ENCODE data around the gene MTFMT.
"Not testable (repeated sequence)": the region's sequence is repeated elsewhere in the genome, so short reads cannot be mapped to it uniquely, and the experiment has no call there.

Gene MTFMT

DNA sequence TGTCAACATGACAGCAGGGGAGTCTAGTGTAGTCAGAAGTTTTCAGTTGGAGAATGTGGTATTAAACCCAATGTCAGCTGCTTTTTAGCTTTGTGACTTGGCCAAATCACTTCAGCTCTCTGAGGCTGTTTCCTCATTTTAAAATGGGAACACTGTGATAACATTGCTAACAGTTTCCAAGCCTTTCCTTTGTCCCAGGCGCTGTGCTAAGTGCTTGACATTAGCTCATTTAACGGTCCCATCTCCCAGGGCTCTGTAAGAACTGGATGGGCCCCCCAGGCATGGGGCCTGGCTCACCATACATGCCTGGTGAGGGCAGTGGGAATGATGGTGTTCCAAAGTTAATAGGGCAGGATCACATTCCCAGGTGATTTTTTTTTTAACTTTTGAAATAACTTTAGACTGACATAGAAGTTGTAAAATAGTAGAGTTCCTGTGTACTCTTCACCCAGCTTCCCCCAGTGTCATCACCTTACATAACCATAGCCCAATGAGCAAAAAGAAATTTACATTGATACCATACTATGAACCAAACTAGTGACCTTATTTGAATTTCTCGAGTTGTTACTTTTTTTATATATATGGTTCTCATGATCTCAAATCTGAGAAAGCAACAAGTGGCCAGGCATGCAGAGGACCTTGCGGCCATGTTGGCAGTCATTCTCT is 30.6 kb upstream of the MTFMT start:
- DNase-seq: no peak

DNA sequence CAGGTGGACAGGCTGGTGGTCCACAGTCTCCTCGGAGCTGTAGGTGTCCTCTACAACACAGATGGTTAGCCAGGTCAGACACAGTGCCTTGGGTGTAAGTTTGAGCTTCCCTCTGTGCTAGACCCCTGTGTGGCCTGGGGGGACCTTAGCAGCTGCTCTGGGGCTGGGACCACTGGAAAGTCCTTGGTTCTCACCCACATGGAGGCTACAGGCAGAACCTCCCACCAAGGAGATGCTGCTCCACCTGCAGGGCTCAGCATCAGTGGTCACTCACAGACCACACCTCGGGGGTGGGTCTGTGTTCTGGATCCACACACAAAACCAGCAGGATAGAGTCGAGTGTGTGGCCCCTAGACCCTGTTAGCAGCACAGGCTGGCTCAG is 29.9 kb upstream of the MTFMT start:
- DNase-seq: no peak

DNA sequence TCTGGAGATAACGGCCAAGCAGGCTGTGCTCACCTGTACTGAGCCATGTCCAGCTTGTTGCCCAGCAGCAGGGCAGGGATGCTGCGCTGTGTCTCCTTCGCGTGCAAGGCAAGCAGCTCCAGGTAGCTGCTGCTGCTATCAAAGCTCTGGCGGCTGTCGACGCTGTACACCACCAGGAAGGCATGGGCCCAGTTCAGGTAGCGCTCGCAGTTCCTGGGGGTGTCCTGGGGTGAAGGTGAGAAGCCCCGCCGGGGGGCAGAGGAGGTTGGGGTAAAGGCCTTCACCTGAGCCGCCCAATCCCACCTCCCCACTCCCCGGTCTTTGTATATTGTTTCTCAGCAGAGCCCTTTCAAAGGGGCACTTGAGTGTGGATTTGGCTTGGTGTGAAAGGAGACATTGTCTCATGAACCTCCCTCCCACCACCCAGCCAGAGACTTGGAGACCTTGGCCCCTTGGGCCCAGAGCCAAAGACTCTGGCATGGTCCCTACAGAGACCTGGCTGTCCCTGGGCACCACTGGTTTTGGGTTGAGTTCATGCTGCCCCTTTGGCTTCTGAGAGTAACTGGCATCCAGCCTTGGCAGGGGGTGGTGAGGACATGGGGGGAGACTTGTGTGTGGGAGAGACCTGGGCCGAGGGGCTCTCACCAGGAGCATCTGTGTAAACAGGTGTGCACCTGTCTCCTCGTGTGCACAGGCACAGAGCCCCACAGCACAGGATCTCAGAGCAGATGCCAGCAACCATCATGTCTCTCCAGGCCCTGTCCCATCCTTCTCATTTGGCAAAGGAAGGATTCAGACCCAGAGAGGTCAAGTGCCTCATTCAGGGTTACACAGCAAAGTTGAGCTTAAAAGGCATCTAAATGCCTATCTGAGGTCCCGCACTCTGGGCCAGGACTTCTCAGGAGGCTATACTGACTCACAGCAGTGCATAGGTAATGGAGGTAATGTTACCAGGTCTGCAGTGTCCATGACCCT is 29.2 kb upstream of the MTFMT start:
- no peak for DNase-seq

DNA sequence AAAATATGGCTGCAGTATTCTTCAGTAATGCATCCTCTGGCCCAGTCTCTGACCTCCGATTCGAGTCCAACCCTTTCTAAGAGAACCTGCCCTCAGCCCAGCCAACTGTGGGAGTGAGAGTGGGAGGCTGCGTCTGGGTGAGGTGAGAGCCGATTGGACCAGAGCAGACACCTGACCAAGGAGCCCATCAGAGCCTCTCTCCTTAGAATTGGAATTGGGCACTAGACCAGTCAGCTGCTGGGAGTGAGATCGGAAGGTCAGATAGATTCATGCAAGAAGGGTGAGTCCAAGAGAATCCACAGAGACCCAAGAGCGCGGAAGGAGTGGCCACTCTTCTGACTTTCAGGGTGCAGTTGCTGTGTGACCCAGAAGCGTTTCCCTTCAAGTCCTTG is 28.1 kb upstream of the MTFMT start:
- DNase-seq: no peak

DNA sequence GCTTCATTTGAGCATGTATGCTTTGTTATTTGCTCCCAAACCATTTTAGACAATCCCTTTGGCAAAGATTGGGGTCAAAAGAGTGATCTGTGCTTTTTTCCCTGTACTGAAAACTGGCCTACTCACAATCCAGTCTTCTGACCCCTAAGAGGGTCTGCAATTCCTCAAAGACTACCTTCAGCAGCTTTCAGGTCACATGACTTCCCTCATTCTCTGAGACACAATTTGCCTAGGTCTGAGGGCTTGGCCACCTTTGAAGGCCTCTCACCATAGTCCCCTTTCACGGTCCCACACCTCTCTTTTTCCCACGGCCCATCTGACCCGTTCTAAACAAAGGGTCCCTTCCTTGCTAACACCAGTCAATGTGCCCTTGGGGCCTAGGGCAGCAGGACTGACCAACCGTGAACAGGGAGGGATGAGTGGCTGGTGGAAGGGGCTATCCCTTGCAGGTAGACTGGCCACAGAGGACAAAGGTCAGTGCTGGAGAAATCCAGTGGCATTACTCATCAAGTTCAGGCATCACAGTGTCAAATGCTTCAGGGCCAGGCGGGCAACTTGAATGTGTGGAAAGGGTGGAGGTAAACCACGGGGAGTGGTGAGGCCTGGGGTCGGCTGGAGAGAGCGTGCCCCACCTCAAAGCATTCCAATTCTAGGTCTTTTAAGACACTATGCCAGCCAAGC is 27.6 kb upstream of the MTFMT start:
- DNase-seq: no peak

DNA sequence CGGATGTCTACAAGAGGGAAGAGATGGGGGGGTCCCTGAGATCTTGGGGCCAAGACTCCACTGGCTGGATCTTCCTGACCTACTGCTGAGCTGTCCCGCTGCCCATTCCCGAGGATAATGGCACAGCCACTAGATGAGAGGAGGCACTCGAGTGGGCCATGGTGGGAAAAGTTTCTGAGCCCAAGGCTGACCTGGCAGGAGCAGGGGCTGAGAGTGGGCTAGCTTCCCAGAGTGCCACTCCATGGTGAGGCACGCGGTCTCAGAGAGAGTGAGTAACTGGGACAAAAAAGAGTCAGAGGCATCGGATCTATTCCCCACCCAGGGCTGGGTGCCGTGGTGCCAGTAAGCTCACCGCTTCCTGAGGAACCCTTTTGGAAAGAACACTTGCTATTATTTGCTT is 26.7 kb upstream of the MTFMT start:
- DNase-seq: no peak

DNA sequence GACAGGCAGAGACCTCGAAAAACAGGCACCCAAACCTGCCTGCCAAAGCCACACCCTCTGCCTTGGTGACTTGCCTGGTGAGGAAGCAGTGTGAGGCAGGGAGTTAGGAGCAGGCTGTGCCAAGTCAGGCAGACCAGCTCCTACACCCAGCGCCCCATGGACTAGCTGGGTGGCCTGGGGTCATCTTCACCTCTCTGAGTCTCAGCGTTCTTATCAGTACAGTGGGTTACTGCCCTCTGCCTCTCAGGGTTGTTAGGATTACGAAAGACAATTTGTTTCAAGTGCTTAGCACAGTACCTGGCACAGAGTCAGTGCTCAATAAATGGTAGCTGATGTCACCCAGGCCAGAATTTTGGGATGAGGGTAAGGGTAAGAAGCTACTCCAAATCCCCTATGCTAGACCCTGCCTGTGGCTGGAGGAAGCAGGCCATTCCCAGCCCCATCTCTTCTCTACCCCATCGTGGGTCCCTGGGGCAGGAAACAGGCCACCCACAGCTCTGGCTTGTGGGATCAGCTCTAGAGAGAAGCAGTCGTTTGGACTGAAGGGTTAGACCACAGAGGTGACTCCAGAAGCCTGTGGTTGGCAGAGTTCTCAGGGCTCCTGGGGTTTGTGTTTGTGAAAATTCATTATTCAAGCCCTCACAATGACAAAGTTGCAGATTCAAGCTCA is 25.9 kb upstream of the MTFMT start:
- no peak for DNase-seq

DNA sequence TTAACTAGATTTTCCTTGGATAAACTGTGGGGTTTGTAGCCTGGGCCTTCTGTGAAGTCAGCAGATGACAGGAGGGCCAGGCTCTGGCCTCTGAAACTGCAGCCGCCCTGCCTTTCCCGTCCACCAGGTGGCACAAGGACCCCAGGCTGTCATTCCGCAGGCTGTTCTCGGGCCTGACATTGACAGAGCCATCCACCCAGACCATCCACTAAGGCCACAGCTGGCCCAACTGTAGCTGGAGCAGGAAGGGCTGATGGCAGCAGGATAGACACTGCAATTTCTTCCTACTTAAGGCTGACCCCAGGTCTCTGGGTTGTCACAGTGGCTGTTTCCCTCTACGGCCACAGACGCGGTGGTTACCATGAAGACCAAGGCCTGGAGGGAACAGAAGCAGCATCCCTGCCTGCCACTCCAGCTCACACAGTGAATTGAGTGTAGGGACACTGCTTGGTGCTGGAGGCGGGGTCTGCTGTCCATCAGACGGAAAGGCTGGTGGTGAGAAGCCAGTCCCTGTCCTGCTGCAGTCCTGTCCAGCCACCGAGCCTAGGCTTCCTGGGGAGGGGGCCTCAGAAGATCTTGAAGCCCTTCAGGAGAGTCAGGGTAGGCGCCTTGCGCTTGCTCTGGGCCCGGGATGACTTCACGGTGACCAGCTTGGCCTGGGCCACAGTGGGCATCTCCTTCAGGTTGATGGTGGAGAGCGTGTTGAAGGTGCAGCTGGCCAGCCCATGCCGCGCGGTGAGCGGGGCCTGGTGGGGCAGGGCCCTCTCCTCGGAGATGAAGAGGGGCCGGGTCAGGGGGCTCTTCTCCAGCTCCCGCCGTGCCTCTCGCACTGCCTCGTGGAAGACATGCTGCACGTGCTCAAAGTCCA is 25.1 kb upstream of the MTFMT start:
- DNase-seq: peak; percentile 6

DNA sequence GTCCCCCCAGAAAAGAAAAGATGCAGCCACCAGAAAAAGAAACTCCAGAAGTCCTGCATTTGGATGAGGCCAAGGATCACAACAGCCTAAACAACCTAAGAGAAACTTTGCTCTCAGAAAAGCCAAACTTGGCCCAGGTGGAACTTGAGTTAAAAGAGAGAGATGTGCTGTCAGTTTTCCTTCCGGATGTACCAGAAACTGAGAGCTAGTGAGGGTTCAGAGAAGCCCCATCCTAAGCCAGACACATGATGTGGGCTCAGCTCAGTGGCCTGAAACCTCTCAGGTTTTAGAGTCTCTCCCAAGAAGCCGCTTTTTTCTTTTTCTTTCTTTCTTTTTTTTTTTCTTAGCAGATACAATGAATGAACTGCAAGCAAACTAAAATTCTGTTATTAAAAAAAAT is 23.5 kb upstream of the MTFMT start:
- no peak for DNase-seq

DNA sequence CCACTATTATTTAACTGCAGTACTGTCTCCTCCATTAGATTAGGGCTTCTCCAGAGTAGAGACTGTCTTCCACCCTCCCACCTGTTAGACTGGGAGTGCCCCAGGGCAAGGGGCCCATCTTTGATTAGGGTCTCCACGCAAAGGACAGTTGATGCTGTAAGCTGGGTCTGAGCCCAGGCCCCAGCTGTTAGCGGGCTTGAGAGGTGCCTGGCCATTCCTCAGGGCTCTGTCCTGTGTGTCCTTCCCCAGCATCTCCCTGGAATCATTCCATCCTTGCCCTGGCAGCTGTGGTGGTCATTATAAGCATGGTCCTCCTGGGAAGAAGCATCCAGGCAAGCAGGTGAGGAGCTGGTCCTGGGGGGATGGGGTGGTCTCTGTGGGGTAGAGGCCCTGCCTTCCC is 21.8 kb upstream of the MTFMT start:
- DNase-seq: no peak

DNA sequence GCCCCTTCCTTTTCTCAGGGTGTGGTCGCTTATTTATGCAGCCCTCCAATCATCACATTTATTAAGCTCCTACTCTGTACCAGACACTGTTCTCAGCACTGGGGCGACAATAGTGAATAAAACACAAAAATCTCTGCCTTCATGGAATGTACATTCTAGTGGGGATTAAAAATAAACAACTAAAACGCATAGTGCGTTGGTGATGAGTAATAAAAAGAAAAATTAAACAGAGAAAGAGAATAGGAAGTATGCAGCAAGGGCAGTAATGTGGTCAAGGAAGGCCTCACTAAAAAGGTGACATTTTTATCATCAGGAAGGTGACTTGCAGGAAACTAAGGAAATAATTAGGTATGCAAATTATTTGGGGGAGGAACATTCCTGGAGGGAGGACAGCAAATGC is 20.8 kb upstream of the MTFMT start:
- DNase-seq: no peak

DNA sequence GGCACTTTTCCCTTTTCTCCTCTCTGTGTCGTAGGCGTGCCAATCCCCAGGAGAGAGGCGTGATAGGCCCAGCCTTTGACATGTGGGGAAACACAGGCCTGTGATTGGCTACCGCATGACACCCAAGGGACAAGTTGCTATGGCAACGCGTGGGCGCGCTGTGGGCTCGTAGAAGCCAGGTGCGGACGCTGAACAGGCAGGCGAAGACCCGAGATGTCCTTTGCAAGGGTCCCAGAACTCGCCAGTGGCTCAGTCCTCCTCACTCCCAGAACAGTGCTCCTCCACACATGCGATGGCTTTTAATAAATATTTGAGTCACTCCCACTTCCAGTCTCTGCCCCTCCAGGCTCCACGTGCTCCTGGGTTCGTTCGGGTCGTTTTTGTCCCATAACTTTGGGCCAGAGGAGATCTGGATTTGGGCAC is 20.0 kb upstream of the MTFMT start:
- DNase-seq: peak; percentile 85

DNA sequence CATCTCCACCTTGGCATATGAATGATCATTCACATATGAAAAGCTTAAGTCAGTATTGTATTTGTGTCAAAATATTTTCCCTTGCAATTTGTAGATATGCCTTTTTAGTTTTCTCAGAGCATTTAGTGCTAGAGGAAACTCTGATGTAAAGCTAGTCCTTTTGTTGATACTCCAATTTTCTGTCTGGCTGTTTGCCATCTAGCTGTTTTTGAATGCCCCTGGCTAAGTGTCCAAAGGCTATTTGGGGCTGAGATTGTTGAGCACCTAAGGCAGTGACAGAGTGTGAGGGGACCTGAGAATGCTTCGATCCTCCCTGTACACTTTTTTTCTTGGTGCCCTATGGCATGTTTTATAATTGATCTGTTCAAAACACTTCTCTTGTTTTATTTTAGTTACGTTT is 18.8 kb upstream of the MTFMT start:
- DNase-seq: no peak

DNA sequence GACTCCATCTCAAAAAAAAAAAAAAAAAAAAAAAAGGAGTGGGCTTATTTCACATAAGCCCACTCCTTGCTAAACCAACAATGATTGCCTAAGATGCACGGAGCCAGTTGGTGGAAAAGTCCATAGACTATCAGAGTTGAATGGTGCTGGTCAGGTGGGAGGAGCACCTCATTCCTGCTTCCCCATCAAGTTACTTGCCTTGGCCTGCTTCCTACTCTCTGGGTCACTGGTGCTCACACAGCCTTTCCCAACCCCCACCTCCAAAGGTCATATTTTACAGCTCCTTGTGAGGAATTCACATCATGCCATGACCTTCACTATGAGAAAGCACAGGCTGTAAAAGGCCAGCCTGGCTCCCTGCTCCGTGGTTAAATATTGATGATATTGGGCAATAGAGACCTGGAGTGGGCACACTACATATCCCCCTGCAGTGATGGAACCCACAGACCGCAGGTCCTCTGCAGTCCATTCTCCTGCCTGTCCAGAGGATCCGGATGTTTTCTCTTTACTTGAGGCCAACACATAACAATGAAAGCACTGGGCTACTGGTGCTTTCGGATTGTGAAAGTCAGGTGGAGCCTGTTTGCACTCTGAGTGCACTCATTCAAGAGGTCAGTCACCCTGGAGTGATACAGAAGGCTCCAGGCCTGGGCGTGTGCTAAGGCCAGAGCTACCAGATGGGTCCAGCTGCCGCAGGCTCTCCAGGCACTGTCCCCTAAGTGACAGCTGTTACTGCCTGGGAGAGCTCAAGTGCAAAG is 15.5 kb upstream of the MTFMT start, which contains the start of gene SLC51B:
SLC51B (plus strand) TSS at position 664 of the 758 bp plus-strand sequence. CDS start 4,618 bp downstream, outside the sequence.
- no peak for DNase-seq

DNA sequence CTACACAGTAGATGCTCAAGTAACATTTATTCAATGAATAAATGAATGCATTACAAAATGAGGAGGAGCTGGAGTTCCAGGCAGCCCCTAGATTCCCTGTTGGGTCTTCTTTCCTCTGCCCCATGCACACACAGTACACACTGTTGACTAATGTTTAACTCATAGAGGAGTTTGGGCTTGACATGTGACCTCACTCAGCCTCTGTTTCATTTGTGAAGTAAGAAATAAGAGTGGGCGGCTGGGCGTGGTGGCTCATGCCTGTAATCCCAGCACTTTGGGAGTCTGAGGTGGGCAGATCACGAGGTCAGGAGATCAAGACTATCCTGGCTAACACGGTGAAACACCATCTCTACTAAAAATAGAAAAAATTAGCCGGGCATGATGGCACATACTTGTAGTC is 14.8 kb upstream of the MTFMT start:
- not testable (repeated sequence) for DNase-seq

DNA sequence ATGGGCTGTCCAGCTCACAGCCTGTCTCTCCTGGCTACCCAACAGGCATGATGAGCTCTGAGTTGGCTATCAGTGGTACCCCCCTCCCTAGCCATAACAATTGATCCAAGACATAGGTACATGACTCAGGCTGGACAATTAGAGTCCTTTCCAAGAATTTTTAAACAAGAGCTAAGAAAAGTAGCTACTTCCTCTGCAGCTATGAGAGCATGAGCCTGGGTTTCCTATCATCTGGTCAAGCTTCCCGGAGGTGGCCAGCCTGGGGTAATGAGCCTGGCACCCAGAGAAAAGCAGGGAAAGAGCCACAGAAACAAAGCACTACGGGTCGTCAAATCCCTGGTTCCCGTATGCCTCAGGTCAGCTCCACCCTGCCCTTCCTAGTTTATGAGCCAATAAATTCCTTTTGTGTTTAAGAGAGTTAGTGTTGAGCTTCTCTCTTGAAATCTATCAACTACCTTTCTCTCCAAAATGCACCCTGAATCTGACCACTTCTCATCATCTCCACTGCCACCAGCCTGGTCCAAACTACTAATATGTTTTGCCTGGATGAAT is 13.4 kb upstream of the MTFMT start:
- no peak for DNase-seq

DNA sequence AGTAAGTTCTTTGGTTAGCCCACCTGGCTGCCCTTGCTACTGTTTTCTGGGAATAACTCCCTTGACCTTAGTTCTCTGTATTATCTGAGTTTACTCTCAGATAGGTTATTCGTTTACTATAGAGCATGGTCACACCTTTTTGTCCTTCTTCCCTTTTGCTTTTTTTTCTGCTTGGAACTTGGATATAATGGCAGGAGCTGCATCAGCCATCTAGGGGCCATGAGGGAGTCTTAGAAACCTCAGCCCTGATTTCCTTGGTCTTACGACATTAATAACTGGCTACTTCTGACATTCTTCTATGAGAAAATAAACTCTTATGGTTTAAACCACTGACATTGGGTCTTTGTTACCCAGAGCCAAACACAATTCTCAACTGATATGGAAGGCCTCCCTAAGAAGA is 12.3 kb upstream of the MTFMT start:
- no peak for DNase-seq

DNA sequence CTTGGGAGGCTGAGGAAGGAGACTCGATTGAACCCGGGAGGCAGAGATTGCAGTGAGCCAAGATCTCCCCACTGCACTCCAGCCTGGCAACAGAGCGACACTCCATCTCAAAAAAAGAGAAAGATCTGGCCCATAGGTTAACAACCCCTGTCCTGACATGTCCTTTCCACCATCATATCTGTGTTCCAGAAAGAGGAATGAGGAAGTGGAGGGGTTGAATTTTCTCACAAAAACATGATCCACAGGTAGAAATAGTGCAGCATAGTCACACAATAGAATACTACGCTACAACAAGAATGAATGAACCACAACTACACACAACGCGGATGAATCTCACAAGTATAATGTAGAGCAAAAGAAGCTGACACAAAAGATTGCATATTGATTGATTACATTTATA is 11.0 kb upstream of the MTFMT start:
- DNase-seq: no peak

DNA sequence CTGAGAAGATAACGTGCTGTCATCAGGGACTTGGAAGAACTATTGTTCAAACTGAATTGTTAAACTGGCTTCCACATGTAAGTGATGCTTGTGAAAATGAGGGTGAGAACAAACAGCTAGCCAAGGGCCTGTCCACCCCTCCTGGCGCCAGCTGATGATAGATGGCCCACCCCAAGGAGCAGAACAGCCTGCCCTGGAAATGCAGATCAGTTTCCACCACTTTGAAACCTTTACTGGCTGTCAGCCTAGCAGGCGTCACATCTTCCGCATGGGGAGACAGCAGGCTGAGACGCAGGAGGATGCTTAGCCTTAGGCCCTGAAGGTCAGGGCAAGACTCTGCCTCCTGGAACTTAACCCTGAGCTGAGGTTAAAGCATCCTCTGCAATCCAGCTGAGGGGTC is 9.4 kb upstream of the MTFMT start:
- no peak for DNase-seq

DNA sequence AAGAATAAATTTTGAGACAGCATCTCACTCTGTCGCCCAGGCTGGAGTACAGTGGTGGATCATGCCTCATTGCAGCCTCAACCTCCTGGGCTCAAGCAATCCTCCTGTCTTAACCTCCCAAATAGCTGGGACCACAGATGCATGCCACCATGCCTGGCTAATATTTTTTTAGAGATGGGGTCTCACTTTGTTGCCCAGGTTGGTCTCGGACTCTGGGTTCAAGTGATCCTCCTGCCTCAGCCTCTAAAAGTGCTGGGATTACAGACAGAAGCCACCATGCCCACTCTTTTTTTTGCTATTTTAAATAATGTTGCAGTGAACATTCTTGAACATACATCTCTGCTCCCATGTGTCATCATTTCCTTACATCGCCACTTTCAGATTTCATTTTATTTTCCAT is 9.0 kb upstream of the MTFMT start:
- DNase-seq: no peak

DNA sequence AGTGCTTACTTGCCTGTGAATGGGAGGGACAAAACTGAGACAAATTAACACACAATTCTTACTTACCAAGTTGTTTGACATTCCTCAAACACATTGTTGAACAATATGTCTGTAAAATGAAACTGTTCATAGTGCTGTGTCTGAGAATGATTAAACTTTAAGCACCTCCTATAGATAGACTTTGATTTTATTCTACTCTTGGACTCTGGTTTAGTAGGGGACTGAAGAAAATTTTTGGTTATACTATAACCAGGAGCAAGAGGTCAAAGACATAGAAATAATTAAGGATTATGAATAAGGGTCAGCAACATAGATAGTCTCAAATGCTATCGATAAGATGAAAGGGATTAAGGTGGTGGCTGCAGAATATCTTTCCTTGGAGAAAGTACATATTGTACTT is 7.9 kb upstream of the MTFMT start:
- no peak for DNase-seq
